Activated T-cell treated with anti-CD3 and anti-CD28 coated beads, Interleukin-2, amount 50 U/mL, for 4 hours (primary cell): Measurements from ENCODE around the gene LMTK2. TPM values are rescaled to one million over a fixed set of nuclear protein-coding genes. Genes with fewer than 3 reads are reported as not detected.

ENCODE experiments used
- ATAC-seq, 2 donors: fragments of 200-7000 bp; cut with Tn5 transposase; one replicate each; pipeline ENCODE4 v1.10.0; 2021
- DNase-seq: peaks from one replicate; pipeline ENCODE4 v3.0.0-alpha.2; 2020
- H3K27me3 Mint-ChIP-seq: one replicate; pipeline ENCODE4 v1.8.0; 2021; ENCODE audit warnings: low read depth, mixed read lengths
- H3K36me3 Mint-ChIP-seq: one replicate; pipeline ENCODE4 v1.8.0; 2022; ENCODE audit warnings: mixed read lengths; ENCODE audit not compliant: insufficient read depth
- H3K4me1 Mint-ChIP-seq: one replicate; pipeline ENCODE4 v1.8.0; 2021; ENCODE audit warnings: low read depth, mixed read lengths
- H3K4me3 Mint-ChIP-seq: one replicate; pipeline ENCODE4 v1.8.0; 2021; ENCODE audit warnings: mild to moderate bottlenecking, moderate library complexity, mixed read lengths
- H3K9me3 Mint-ChIP-seq: one replicate; pipeline ENCODE4 v1.8.0; 2021; ENCODE audit warnings: mixed read lengths
- total RNA-seq, 3 donors: library from RNA; stranded (reverse); gene quantifications; one replicate each; pipeline ENCODE4 v1.2.1, GENCODE V29; 2021

LMTK2 gene
- total RNA-seq, 3 donors from 2014 or later, result 18.5 to 23.2 (median 18.6) TPM

DNA sequence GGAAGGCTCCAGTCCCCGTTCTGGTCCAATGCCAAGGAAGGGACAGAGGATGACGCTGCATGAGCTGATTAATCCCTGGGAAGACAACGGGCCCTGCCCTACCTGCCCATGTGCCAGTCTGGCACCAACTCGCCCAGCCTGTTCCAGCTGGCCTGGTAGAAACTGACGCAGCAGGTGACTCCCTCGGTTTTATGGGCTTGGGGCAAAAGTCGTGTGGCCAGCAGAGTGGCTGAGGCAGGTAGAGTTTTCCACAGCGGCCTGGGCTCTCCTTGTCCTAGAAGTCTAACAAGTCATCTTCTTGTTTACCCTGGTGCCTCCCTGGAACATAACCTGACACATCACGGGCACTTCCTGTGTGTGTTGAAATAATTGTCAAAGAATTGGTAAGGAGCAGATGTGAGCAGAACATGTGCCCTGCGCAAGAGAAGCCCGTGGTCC, 20.4 kb upstream of the LMTK2 start:
- no peaks in the 10 kb centered on the region for H3K36me3 Mint-ChIP-seq
- ATAC-seq (no peak), DNase-seq (no peak)
- no peaks in the 10 kb centered on the region for H3K27me3 Mint-ChIP-seq
- no peaks in the 10 kb centered on the region for H3K4me1 Mint-ChIP-seq
- H3K4me3 Mint-ChIP-seq, result no peak overlapping the region
- H3K9me3 Mint-ChIP-seq, result no peaks in the 10 kb centered on the region

DNA sequence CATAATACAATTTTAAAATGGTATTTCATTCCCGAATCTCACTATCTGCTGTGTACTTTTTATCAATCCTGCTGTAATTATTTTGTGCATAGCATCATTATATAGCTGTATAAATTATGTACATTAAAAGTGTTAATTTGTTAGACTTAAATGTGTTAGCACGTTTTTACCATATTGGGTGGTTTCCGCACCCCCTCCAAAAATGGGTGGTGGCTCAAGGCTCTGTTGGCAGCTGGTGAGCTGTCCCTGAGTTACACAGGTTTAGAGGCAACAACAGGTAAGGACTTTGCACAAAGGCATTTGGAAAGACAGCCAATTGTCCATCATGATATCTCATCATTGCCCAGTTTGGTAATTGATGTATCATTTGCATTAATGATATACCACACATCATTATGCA, 18.6 kb upstream of the LMTK2 start:
- ATAC-seq (no peak), DNase-seq (no peak)
- no peaks in the 10 kb centered on the region for H3K4me1 Mint-ChIP-seq
- no peak overlapping the region for H3K4me3 Mint-ChIP-seq
- H3K27me3 Mint-ChIP-seq, result no peaks in the 10 kb centered on the region
- H3K9me3 Mint-ChIP-seq, result no peaks in the 10 kb centered on the region
- H3K36me3 Mint-ChIP-seq, result no peaks in the 10 kb centered on the region

GRCh38 chr7:98090116-98090515, 16.5 kb upstream of the LMTK2 start:
- Mint-ChIP-seq H3K4me3 (no peak overlapping the region), H3K4me1 (no peaks in the 10 kb centered on the region), H3K27me3 (peaks cover 3% of the 10 kb centered on the region), H3K36me3 (no peaks in the 10 kb centered on the region), H3K9me3 (peaks cover 10% of the 10 kb centered on the region)
- no peak for ATAC-seq
- DNase-seq, result no peak

- no peak for DNase-seq
- H3K36me3 Mint-ChIP-seq, result no peaks in the 10 kb centered on the region
- H3K4me1 Mint-ChIP-seq, result no peaks in the 10 kb centered on the region
- H3K9me3 Mint-ChIP-seq, result peaks cover 16% of the 10 kb centered on the region
- peaks cover 6% of the 10 kb centered on the region for H3K27me3 Mint-ChIP-seq
- no peak overlapping the region for H3K4me3 Mint-ChIP-seq
- no peak for ATAC-seq
These were observed 15.6 kb upstream of the LMTK2 start for GRCh38 chr7:98091061-98091460.

GRCh38 chr7:98091523-98091922, 15.1 kb upstream of the LMTK2 start:
- Mint-ChIP-seq H3K4me1 (no peaks in the 10 kb centered on the region), H3K36me3 (no peaks in the 10 kb centered on the region), H3K4me3 (no peak overlapping the region), H3K27me3 (peaks cover 6% of the 10 kb centered on the region), H3K9me3 (peaks cover 19% of the 10 kb centered on the region)
- ATAC-seq (no peak), DNase-seq (no peak)

DNA sequence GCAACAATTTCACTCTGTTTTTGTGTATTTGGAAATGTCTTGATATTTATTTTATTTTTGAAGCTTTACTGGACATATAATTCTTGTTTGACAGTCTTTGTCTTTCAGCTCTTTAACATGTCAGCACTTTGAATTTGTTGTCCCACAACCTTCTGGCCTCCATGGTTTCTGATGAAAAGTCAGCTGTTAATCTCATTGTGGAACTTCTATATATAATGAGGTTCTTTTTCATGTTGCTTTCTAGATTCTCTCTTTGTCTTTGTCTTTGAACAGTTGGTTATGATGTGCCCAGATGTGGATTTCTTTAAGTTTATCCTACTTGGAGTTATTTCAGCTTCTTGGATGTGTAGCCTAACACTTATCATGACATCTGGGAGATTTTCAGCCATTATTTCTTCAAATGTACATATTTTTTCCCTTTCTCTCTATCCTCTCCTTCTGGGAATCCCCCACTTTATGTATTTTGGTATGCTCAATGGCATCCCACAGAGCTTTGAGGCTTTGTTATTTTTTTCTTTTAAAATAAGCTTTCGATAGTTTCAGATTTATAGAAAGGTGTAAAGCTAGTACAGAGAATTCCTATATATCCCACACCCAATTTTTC, 9.5 kb upstream of the LMTK2 start:
- peaks cover 48% of the 10 kb centered on the region for H3K9me3 Mint-ChIP-seq
- H3K4me3 Mint-ChIP-seq, result no peak overlapping the region
- H3K27me3 Mint-ChIP-seq, result peaks cover 13% of the 10 kb centered on the region
- no peaks in the 10 kb centered on the region for H3K4me1 Mint-ChIP-seq
- H3K36me3 Mint-ChIP-seq, result peaks cover 2% of the 10 kb centered on the region
- DNase-seq, result no peak
- no peak for ATAC-seq

GRCh38 chr7:98100088-98100487, 6.6 kb upstream of the LMTK2 start:
- ATAC-seq (no peak), DNase-seq (no peak)
- H3K9me3 Mint-ChIP-seq, result peaks cover 39% of the 10 kb centered on the region
- H3K4me1 Mint-ChIP-seq, result no peaks in the 10 kb centered on the region
- H3K4me3 Mint-ChIP-seq, result no peak overlapping the region
- H3K27me3 Mint-ChIP-seq, result peaks cover 18% of the 10 kb centered on the region
- H3K36me3 Mint-ChIP-seq, result peaks cover 2% of the 10 kb centered on the region

GRCh38 chr7:98102170-98102569, 4.5 kb upstream of the LMTK2 start:
- Mint-ChIP-seq H3K27me3 (peaks cover 13% of the 10 kb centered on the region), H3K36me3 (peaks cover 2% of the 10 kb centered on the region), H3K4me3 (no peak overlapping the region), H3K9me3 (peaks cover 24% of the 10 kb centered on the region), H3K4me1 (peaks cover 4% of the 10 kb centered on the region)
- DNase-seq (no peak), ATAC-seq (no peak)

DNA sequence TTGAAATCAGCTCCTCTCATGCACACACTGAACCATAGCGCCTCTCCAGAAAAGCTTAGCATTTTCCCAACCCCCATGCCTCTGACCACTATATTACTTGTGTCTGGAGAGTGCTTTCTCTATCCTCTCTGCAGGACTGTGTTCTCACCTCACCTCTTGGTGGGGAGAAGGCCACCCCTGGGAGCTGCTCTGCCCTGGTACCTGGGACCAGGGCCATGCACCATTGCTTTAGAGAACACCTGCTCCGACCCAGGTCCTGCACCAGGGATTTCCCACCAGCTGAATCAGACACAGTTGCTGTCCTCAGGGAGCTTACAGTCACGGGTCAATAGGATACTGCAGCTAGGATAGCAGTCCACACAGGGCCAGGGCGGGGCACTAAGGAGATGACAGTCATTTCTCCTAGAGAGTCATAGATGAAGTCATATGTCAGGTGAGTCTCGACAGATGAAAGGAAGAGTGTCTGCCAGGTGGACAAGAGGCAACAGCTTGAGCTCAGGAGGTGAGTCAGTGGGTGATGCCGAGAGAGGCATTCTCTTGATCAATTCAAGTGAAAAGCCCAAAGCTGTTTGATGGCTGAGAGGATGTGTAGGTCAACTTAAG, 619 bp upstream of the LMTK2 start:
- DNase-seq, result peak; percentile 8
- peak; percentile 9 to 12 for ATAC-seq
- Mint-ChIP-seq H3K27me3 (peaks cover 8% of the 10 kb centered on the region), H3K9me3 (peaks cover 5% of the 10 kb centered on the region), H3K36me3 (peaks cover 2% of the 10 kb centered on the region), H3K4me3 (peak overlapping the region; percentile 98), H3K4me1 (peaks cover 27% of the 10 kb centered on the region)

DNA sequence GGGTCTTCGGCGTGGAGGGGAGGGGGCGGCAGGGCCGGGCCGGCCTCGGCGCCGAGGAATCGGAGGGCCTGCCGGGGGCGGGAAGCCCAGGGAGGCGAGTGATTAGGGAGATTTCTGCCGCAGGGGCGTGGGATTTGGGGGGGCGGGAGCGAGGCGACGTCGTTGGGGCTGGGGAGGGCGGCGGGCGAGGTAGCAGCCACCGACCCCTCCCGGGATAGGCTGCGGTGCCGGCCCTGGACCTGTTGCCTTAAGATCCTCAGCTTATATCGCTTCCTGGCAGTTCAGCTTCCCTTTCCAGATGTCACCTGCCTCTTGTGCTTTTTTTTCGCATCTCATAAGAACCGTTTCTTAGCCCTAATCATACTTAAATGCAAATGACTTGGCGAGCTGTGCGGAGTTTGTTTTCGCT, 655 bp downstream of the LMTK2 start:
- H3K4me3 Mint-ChIP-seq, result peak overlapping the region; percentile 98
- DNase-seq (no peak), ATAC-seq (peak; percentile 16 to 28)
- H3K9me3 Mint-ChIP-seq, result no peaks in the 10 kb centered on the region
- H3K36me3 Mint-ChIP-seq, result peaks cover 1% of the 10 kb centered on the region
- H3K27me3 Mint-ChIP-seq, result peaks cover 8% of the 10 kb centered on the region
- H3K4me1 Mint-ChIP-seq, result peaks cover 34% of the 10 kb centered on the region

- H3K4me1 Mint-ChIP-seq, result peaks cover 53% of the 10 kb centered on the region
- H3K9me3 Mint-ChIP-seq, result no peaks in the 10 kb centered on the region
- DNase-seq, result no peak
- no peak overlapping the region for H3K4me3 Mint-ChIP-seq
- H3K27me3 Mint-ChIP-seq, result no peaks in the 10 kb centered on the region
- peaks cover 13% of the 10 kb centered on the region for H3K36me3 Mint-ChIP-seq
- ATAC-seq, result no peak
These were observed 3.8 kb downstream of the LMTK2 start for GRCh38 chr7:98110249-98111022.

DNA sequence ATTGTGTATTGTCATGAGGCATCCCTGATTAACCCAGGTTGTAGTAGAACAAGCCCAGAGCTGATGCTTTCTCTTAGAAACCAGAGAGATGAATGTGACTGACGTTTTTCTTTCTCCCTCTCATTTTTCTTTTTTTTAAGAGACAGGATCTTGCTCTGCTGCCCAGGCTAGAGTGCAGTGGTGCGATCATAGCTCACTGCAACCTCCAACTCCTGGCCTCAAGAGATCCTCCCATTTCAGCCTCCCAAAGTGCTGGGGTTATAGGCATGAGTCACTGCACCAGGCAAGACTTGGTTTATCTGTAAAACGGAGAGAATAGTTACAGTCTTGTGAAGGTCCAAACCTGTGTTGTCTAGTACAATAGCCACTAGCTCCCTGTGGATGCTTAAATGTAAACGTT, 5.4 kb downstream of the LMTK2 start:
- no peaks in the 10 kb centered on the region for H3K9me3 Mint-ChIP-seq
- H3K4me3 Mint-ChIP-seq, result no peak overlapping the region
- ATAC-seq (no peak), DNase-seq (no peak)
- no peaks in the 10 kb centered on the region for H3K27me3 Mint-ChIP-seq
- peaks cover 52% of the 10 kb centered on the region for H3K4me1 Mint-ChIP-seq
- H3K36me3 Mint-ChIP-seq, result peaks cover 13% of the 10 kb centered on the region

GRCh38 chr7:98115746-98116525, 9.3 kb downstream of the LMTK2 start:
- Mint-ChIP-seq H3K9me3 (no peaks in the 10 kb centered on the region), H3K36me3 (peaks cover 17% of the 10 kb centered on the region), H3K4me1 (peaks cover 35% of the 10 kb centered on the region), H3K27me3 (no peaks in the 10 kb centered on the region), H3K4me3 (no peak overlapping the region)
- no peak for ATAC-seq
- DNase-seq, result no peak

- no peaks in the 10 kb centered on the region for H3K9me3 Mint-ChIP-seq
These were observed 10.2 kb downstream of the LMTK2 start for GRCh38 chr7:98116656-98117461.

More at GRCh38 chr7:98116656-98117461, 10.2 kb downstream of the LMTK2 start:
- no peaks in the 10 kb centered on the region for H3K27me3 Mint-ChIP-seq
- DNase-seq (no peak), ATAC-seq (no peak)
- no peak overlapping the region for H3K4me3 Mint-ChIP-seq
- peaks cover 16% of the 10 kb centered on the region for H3K36me3 Mint-ChIP-seq
- peaks cover 27% of the 10 kb centered on the region for H3K4me1 Mint-ChIP-seq
